ENCODE data around the gene FOXP2. TPM values are rescaled to one million over a fixed set of nuclear protein-coding genes. Genes with fewer than 3 reads are reported as not detected.
A peak's percentile ranks its signal among the peaks of the same experiment; 100 is the strongest.
"Not testable (repeated sequence)": the region's sequence is repeated elsewhere in the genome, so short reads cannot be mapped to it uniquely, and the experiment has no call there.

FOXP2 gene
- total and polyA plus RNA-seq, 9 donors, result 5.0 to 26.5 (median 15.0) TPM

- intact Hi-C loops (cut with DNase I), result no loop called here
- no peak overlapping the region for H3K4me3 ChIP-seq
- no peaks in the 10 kb centered on the region for H3K36me3 ChIP-seq
- no peaks in the 10 kb centered on the region for H3K9me3 ChIP-seq
- no peaks in the 10 kb centered on the region for H3K4me1 ChIP-seq (ENCODE audit: insufficient read depth)
- H3K27ac ChIP-seq, result no peak overlapping the region
- H3K27me3 ChIP-seq, result no peaks in the 10 kb centered on the region
- DNase-seq, result no peak
- WGBS, 3 donors, result 34 to 43% (median 37%) methylated on average over 2 of the region's 2 CpGs
- TF ChIP-seq CTCF (IDR thresholded peaks at IDR 0.05) (no peak), POLR2A (IDR thresholded peaks at IDR 0.05) (no peak), EP300 (IDR thresholded peaks at IDR 0.05) (no peak)
These were observed 120.3 kb downstream of the FOXP2 start for GRCh38 chr7:114534953-114535352.

- Histone ChIP-seq H3K9me3 (no peaks in the 10 kb centered on the region), H3K4me3 (no peak overlapping the region), H3K27me3 (no peaks in the 10 kb centered on the region), H3K4me1 (ENCODE audit: insufficient read depth) (no peaks in the 10 kb centered on the region), H3K27ac (no peak overlapping the region), H3K36me3 (no peaks in the 10 kb centered on the region)
- TF ChIP-seq CTCF (IDR thresholded peaks at IDR 0.05) (no peak), POLR2A (IDR thresholded peaks at IDR 0.05) (no peak), EP300 (IDR thresholded peaks at IDR 0.05) (no peak)
- intact Hi-C loops (cut with DNase I), result no loop called here
- DNase-seq, result peak in 4 of 5 donors; percentile 18 to 39 (median 32)
These were observed 125.0 kb downstream of the FOXP2 start for GRCh38 chr7:114539575-114539974.

GRCh38 chr7:114540291-114540690, 125.7 kb downstream of the FOXP2 start:
- Histone ChIP-seq H3K27me3 (no peaks in the 10 kb centered on the region), H3K27ac (no peak overlapping the region), H3K36me3 (no peaks in the 10 kb centered on the region), H3K9me3 (no peaks in the 10 kb centered on the region), H3K4me1 (ENCODE audit: insufficient read depth) (no peaks in the 10 kb centered on the region), H3K4me3 (no peak overlapping the region)
- intact Hi-C loops (cut with DNase I), result no loop called here
- TF ChIP-seq POLR2A (IDR thresholded peaks at IDR 0.05) (no peak), CTCF (IDR thresholded peaks at IDR 0.05) (no peak), EP300 (IDR thresholded peaks at IDR 0.05) (no peak)
- DNase-seq, result no peak
- WGBS, 3 donors, result 90 to 98% (median 97%) methylated on average over 1 of the region's 1 CpG

GRCh38 chr7:114547346-114547745, 132.7 kb downstream of the FOXP2 start:
- H3K27me3 ChIP-seq; H3K4me3 ChIP-seq; H3K9me3 ChIP-seq; H3K27ac ChIP-seq; intact Hi-C loops (cut with DNase I); H3K36me3 ChIP-seq; DNase-seq; H3K4me1 ChIP-seq (ENCODE audit: insufficient read depth): not testable (repeated sequence)
- 95% methylated on average over 14 of the region's 14 CpGs for WGBS, 3 donors

- Histone ChIP-seq H3K27me3 (no peaks in the 10 kb centered on the region), H3K27ac (no peak overlapping the region), H3K36me3 (no peaks in the 10 kb centered on the region), H3K4me3 (no peak overlapping the region), H3K4me1 (ENCODE audit: insufficient read depth) (no peaks in the 10 kb centered on the region), H3K9me3 (no peaks in the 10 kb centered on the region)
- TF ChIP-seq CTCF (IDR thresholded peaks at IDR 0.05), result no peak
- TF ChIP-seq POLR2A (IDR thresholded peaks at IDR 0.05), result no peak
- TF ChIP-seq EP300 (IDR thresholded peaks at IDR 0.05), result no peak
- intact Hi-C loops (cut with DNase I), result no loop called here
- DNase-seq, result no peak
- WGBS, 3 donors, result 0 to 19% (median 7%) methylated on average over 1 of the region's 1 CpG
These were observed 133.7 kb downstream of the FOXP2 start for GRCh38 chr7:114548081-114548980.

Measured in ovary (tissue), 9 donors.